Astrocyte of the cerebellum (primary cell): ENCODE measurements around the gene GAS1.

Experiments
- DNase-seq: peaks from one replicate; pipeline ENCODE4 v3.0.0-alpha.2; 2011; ENCODE audit warnings: low read depth
- H3K4me3 ChIP-seq: 2 replicates; pipeline ENCODE4 v1.5.1; 2011; ENCODE audit warnings: mild to moderate bottlenecking, low read depth, low read length, moderate library complexity
- in situ Hi-C: cut with HindIII; loops from 2 replicates; pipeline ENCODE4 v1.10.0; 2017; ENCODE audit warnings: low sequenced_read_pairs
- TF ChIP-seq, protein P1 (sequence below): IDR thresholded peaks from 2 replicates; pipeline ENCODE4 v1.5.1; 2012; ENCODE audit warnings: low read length, low read depth, moderate library complexity, mild to moderate bottlenecking; ENCODE audit errors: missing control alignments

GAS1 gene

GRCh38 chr9:86978413-86978812, 31.1 kb upstream of the GAS1 start:
- DNase-seq, result no peak
- no peak overlapping the region for H3K4me3 ChIP-seq
- TF ChIP-seq, protein P1, sequence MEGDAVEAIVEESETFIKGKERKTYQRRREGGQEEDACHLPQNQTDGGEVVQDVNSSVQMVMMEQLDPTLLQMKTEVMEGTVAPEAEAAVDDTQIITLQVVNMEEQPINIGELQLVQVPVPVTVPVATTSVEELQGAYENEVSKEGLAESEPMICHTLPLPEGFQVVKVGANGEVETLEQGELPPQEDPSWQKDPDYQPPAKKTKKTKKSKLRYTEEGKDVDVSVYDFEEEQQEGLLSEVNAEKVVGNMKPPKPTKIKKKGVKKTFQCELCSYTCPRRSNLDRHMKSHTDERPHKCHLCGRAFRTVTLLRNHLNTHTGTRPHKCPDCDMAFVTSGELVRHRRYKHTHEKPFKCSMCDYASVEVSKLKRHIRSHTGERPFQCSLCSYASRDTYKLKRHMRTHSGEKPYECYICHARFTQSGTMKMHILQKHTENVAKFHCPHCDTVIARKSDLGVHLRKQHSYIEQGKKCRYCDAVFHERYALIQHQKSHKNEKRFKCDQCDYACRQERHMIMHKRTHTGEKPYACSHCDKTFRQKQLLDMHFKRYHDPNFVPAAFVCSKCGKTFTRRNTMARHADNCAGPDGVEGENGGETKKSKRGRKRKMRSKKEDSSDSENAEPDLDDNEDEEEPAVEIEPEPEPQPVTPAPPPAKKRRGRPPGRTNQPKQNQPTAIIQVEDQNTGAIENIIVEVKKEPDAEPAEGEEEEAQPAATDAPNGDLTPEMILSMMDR, result no peak
- in situ Hi-C loops, result no loop called here

GRCh38 chr9:86977205-86977835, 30.0 kb upstream of the GAS1 start:
- in situ Hi-C loops, result no loop called here
- TF ChIP-seq, protein P1, result no peak
- DNase-seq, result no peak
- H3K4me3 ChIP-seq, result no peak overlapping the region

DNA sequence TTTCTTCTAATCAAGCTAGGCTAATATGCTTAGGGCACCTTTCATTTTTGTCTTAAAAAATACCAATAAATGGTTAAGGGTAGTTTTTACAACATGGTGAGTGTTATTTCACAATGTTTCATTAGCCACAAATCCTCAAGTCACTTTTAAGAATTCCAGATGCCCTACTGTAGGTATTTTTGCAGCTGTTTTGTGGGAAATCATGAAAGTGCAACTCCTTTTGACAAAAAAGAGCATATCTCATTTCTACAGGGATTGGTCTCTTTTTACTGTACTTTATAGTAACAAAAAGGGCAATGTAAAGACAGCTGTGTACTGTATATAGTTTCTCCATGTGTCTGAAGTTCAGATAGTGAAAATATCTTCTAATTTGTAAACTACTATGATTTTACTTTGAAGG, 28.3 kb upstream of the GAS1 start:
- DNase-seq, result no peak
- no peak overlapping the region for H3K4me3 ChIP-seq
- TF ChIP-seq, protein P1, result no peak
- in situ Hi-C loops, result no loop called here

- TF ChIP-seq, protein P1, result no peak
- no peak for DNase-seq
- in situ Hi-C loops, result no loop called here
- no peak overlapping the region for H3K4me3 ChIP-seq
Observed at GRCh38 chr9:86975036-86975435, 27.7 kb upstream of the GAS1 start.

GRCh38 chr9:86974421-86974820, 27.1 kb upstream of the GAS1 start:
- DNase-seq, result no peak
- TF ChIP-seq, protein P1, result no peak
- no peak overlapping the region for H3K4me3 ChIP-seq
- in situ Hi-C loops, result no loop called here

- no peak overlapping the region for H3K4me3 ChIP-seq
- TF ChIP-seq, protein P1, result no peak
- in situ Hi-C loops, result no loop called here
- DNase-seq, result no peak
Observed at GRCh38 chr9:86971742-86972141, 24.4 kb upstream of the GAS1 start.
